GM20000 (cell line): ENCODE data around the gene ACOT9.
"Not testable (repeated sequence)": the region's sequence is repeated elsewhere in the genome, so short reads cannot be mapped to it uniquely, and the experiment has no call there.

Source experiments
- DNase-seq: peaks from one replicate; pipeline ENCODE4 v3.0.0; 2012; ENCODE audit warnings: low spot score
- TF ChIP-seq, protein P1 (sequence below): IDR thresholded peaks from 2 replicates; pipeline ENCODE4 v1.5.1; 2012; ENCODE audit warnings: mild to moderate bottlenecking, control low read depth; ENCODE audit errors: extremely low read depth, missing control alignments

The ACOT9 gene

DNA sequence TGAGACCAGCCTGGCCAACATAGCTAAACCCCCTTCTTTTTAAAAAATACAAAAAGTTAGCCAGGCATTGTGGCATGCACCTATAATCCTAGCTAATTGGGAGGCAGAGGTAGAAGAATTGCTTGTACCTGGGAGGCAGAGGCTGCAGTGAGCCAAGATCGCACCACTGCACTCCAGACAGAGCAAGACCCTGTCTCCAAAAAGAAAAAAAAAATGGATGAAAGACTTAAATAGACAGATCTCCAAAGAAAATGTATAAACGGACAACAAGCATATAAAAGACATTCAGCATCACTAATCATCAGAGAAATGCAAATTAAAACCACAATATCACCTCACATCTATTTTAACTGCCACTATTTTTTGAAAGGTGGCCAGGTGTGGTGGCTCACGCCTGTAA lies 33.3 kb upstream of the ACOT9 start:
- DNase-seq = no peak
- TF ChIP-seq, protein P1, sequence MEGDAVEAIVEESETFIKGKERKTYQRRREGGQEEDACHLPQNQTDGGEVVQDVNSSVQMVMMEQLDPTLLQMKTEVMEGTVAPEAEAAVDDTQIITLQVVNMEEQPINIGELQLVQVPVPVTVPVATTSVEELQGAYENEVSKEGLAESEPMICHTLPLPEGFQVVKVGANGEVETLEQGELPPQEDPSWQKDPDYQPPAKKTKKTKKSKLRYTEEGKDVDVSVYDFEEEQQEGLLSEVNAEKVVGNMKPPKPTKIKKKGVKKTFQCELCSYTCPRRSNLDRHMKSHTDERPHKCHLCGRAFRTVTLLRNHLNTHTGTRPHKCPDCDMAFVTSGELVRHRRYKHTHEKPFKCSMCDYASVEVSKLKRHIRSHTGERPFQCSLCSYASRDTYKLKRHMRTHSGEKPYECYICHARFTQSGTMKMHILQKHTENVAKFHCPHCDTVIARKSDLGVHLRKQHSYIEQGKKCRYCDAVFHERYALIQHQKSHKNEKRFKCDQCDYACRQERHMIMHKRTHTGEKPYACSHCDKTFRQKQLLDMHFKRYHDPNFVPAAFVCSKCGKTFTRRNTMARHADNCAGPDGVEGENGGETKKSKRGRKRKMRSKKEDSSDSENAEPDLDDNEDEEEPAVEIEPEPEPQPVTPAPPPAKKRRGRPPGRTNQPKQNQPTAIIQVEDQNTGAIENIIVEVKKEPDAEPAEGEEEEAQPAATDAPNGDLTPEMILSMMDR = no peak

DNA sequence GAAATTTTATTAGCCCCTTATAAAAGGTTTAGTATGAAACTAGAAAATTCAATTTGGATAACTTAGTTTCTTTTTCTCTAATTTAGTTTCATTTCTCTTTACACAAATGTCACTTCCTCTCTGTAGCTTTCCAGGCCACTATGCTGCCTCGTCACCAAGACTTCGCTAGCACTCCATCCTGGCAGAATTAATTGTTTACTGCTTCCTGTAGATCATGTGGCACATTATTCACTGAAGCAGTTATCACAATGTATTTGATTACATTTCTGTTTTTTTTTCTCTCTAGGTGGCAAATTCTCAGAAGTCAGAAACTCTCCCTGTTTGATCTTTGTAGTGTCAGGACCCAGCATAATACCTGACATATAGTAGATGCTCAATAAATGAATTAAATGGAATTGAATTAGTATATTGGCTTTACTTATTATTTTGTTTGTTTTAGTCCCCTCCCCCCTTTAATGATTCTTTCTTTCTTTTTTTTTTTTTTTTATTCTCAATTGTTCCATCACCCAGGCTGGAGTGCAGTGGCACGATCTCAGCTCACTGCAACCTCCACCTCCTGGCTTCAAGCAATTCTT lies 30.6 kb upstream of the ACOT9 start:
- TF ChIP-seq, protein P1 = no peak
- peak; percentile 44 for DNase-seq

DNA sequence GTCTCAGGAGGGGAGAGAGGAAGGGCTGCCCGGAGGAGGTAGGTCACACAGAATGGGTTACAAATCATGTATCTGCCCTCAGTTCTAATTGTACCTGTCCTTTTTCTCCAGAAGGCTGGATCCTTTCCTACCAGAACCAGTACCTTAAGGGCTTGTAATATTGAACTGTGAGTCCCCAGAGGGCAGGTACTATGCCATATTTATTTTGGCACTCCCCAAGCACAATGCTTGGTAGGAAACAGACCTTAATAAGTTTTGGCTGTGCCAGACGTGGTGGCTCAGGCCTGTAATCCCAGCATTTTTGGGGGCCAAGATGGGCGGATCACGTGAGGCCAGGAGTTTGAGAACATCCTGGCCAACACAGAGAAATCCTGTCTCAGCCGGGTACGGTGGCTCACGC lies 28.0 kb upstream of the ACOT9 start:
- DNase-seq = not testable (repeated sequence)

DNA sequence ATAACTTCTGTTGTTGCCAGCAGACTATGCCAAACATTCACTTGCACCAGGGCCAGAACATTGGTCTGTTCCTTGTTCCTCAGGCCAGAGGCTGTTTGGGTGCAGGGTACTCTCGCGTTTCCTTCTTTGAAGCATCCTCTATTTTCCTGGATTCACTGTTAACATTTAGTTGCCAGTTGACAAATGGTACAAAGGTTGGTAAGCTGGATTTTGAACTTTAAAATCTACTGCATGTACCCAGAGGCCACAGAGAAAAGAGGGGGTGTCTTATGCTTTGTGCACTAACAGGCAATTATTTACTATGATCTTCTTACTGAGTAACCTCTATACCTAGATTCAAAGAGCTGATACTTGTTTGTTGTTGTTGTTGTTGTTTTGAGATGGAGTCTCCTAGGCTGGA lies 27.1 kb upstream of the ACOT9 start:
- DNase-seq = no peak
- TF ChIP-seq, protein P1 = no peak

DNA sequence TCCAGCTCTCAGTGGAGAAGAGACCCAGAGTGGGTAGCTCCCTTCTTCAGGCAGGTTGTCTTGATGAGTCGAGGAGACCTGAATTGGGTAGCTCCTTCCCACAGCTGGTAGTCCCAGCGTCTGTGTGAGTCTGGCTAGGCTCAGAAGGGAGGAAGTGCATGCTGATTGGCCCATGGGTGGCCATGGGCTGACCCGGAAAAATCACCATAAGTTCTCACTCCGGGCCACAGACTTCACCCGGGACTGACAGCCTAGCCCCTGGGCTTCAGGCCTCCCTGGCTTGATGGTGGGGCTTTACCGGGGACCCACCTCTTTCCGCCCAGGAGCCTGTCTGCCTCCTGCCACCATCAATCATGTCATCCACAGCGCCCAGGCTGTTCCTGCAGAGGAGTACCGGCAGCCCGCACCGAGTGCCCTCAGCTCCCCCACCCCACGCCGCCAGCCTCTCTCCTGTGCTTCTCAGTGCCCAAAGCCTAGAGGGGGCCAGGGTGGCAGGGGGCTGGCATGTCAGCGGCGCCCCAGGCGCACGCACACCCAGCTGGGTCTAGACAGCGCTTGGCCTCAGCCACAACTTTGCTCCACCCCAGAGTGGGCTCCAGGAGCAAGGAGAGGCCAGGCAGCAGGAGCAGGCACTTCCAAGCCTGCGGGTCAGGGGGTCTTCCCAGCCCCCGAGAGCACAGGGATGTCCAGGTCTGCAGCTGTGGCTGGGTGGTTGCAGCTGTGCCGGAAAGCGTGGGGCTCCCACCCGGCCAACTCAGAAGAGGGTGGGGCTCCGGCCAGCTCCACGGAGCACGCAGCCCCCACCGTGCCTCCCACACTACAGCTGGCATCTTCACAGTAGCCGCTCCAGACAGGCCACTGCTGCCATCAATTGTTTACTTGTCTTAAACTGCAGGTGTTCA lies 23.8 kb upstream of the ACOT9 start:
- TF ChIP-seq, protein P1 = no peak
- no peak for DNase-seq

DNA sequence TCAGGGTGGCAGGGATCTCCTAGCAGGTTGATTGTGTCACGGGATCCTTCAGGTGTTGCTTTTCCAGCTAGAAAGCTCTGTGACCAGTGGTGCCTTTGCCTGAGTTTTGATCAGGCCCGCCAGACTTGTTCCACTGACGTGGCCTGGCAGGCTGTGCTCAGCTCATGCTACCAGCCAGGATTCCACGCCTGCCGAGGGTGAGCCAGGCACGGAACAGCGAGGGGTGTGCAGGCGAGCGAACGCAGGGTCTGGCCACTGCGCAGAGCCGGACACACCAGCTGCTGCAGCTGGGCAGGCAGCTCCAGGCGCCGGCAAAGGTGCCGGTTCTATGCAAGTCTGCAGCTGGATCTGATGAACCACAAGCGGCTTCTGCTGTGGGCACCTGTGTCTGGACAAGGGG lies 22.8 kb upstream of the ACOT9 start:
- TF ChIP-seq, protein P1 = no peak
- no peak for DNase-seq

DNA sequence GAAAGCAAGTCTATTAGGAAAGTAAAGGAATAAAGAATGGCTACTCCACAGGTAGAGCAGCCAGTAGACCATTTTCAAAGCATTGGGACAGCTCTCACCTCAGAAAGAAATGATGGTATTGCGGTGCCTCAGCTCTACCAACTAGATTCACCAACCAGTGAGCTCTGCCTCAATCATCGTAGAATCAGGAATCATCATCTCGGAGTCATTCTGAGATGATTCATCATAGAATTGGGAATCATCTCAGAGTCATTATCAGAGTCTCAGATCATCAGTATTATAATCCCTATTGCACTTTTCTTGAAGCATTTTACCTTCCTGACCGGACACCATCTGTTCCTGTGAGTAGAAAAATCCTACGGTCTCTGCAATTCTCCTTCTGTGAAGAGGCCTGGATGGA lies 22.4 kb upstream of the ACOT9 start:
- TF ChIP-seq, protein P1 = no peak
- no peak for DNase-seq
